Glomerular visceral epithelial cell (primary cell): ENCODE data around the gene CCDC51.

Source experiments
- DNase-seq: peaks from one replicate; pipeline ENCODE4 v3.0.0-alpha.2; 2016; ENCODE audit errors: extremely low spot score

CCDC51 gene

GRCh38 chr3:48434591-48435222 lies 5.2 kb downstream of the CCDC51 start:
- no peak for DNase-seq

- peak; percentile 42 for DNase-seq
Observed at GRCh38 chr3:48433472-48434118, 6.3 kb downstream of the CCDC51 start.

- DNase-seq = no peak
Observed at GRCh38 chr3:48432411-48433371, 7.2 kb downstream of the CCDC51 start.

- DNase-seq = no peak
Observed at GRCh38 chr3:48431224-48432029, 8.5 kb downstream of the CCDC51 start.

GRCh38 chr3:48430708-48431101 lies 9.2 kb downstream of the CCDC51 start:
- DNase-seq = no peak

GRCh38 chr3:48429960-48430707 lies 9.8 kb downstream of the CCDC51 start, which contains the start of gene PLXNB1:
PLXNB1 (minus strand) TSS chr3:48430086; CDS start chr3:48424611, 5,475 bp downstream.
- peak; percentile 76 for DNase-seq

- DNase-seq = peak; percentile 63
Observed at GRCh38 chr3:48429317-48429959, 10.5 kb downstream of the CCDC51 start.

- DNase-seq = peak; percentile 69
Observed at GRCh38 chr3:48428572-48429316, 11.2 kb downstream of the CCDC51 start.

- no peak for DNase-seq
Observed at GRCh38 chr3:48428088-48428571, 11.8 kb downstream of the CCDC51 start.

GRCh38 chr3:48427630-48427962 lies 12.3 kb downstream of the CCDC51 start:
- DNase-seq = no peak

- no peak for DNase-seq
Observed at GRCh38 chr3:48426944-48427629, 12.8 kb downstream of the CCDC51 start.

GRCh38 chr3:48426401-48426909 lies 13.5 kb downstream of the CCDC51 start:
- no peak for DNase-seq

GRCh38 chr3:48425281-48425812 lies 14.6 kb downstream of the CCDC51 start:
- no peak for DNase-seq

GRCh38 chr3:48423883-48424695 lies 15.8 kb downstream of the CCDC51 start:
- DNase-seq = no peak

- no peak for DNase-seq
Observed at GRCh38 chr3:48423241-48423882, 16.6 kb downstream of the CCDC51 start.

GRCh38 chr3:48422681-48423080 lies 17.2 kb downstream of the CCDC51 start:
- no peak for DNase-seq

- DNase-seq = no peak
Observed at GRCh38 chr3:48422272-48422671, 17.6 kb downstream of the CCDC51 start.
